Hepatocyte (in vitro differentiated cells): ENCODE measurements around the gene PPP2R2B. TPM values are rescaled to one million over a fixed set of nuclear protein-coding genes. Genes with fewer than 3 reads are reported as not detected.

Source experiments
- DNase-seq: peaks from one replicate; pipeline ENCODE4 v3.0.0-alpha.2; 2016; ENCODE audit warnings: low spot score
- H2AFZ ChIP-seq: fragments of 200-600 bp; sonication (generic); 2 replicates; pipeline ENCODE4 v1.6.0; 2016; ENCODE audit warnings: antibody characterized with exemption, mild to moderate bottlenecking
- H3K27ac ChIP-seq: fragments of 200-600 bp; sonication (generic); 2 replicates; pipeline ENCODE4 v1.5.1; 2016; ENCODE audit warnings: mild to moderate bottlenecking
- H3K27me3 ChIP-seq: fragments of 200-600 bp; sonication (generic); 2 replicates; pipeline ENCODE4 v1.6.1; 2016
- H3K36me3 ChIP-seq: fragments of 200-600 bp; sonication (generic); replicated peaks from 2 replicates; pipeline ENCODE4 v1.5.1; 2016; ENCODE audit warnings: low read depth; ENCODE audit not compliant: insufficient read depth
- H3K4me1 ChIP-seq: fragments of 200-600 bp; sonication (generic); 2 replicates; pipeline ENCODE4 v1.5.1; 2016; ENCODE audit warnings: mild to moderate bottlenecking, moderate library complexity; ENCODE audit not compliant: insufficient read depth
- H3K4me2 ChIP-seq: fragments of 200-600 bp; sonication (generic); 2 replicates; pipeline ENCODE4 v1.6.0; 2016
- H3K4me3 ChIP-seq: fragments of 200-600 bp; sonication (generic); 2 replicates; pipeline ENCODE4 v1.5.1; 2016; ENCODE audit warnings: mild to moderate bottlenecking
- H3K79me2 ChIP-seq: fragments of 200-600 bp; sonication (generic); 2 replicates; pipeline ENCODE4 v1.6.0; 2017; ENCODE audit warnings: mild to moderate bottlenecking
- H3K9me2 ChIP-seq: fragments of 200-600 bp; sonication (generic); replicated peaks from 2 replicates; pipeline ENCODE4 v1.6.0; 2017; ENCODE audit warnings: mild to moderate bottlenecking; ENCODE audit not compliant: insufficient read depth
- H3K9me3 ChIP-seq: fragments of 200-600 bp; sonication (generic); 2 replicates; pipeline ENCODE4 v1.5.1; 2016; ENCODE audit warnings: low read depth, mild to moderate bottlenecking
- H4K20me1 ChIP-seq: fragments of 200-600 bp; sonication (generic); 2 replicates; pipeline ENCODE4 v1.6.0; 2016; ENCODE audit warnings: mild to moderate bottlenecking; ENCODE audit not compliant: insufficient read depth, poor library complexity, severe bottlenecking
- EZH2 ChIP-seq: fragments of 200-600 bp; sonication (generic); IDR thresholded peaks from 2 replicates; pipeline ENCODE4 v1.6.1; 2016; ENCODE audit warnings: antibody characterized with exemption, mild to moderate bottlenecking, borderline replicate concordance
- EZH2phosphoT487 ChIP-seq: fragments of 200-600 bp; sonication (generic); IDR thresholded peaks from one replicate; pipeline ENCODE4 v1.6.1; 2018; ENCODE audit warnings: antibody characterized with exemption, mild to moderate bottlenecking, low read depth, moderate library complexity; ENCODE audit not compliant: unreplicated experiment, severe bottlenecking
- WGBS: methylation state at CpG from one replicate; pipeline ENCODE4 v1.1.6; 2016; ENCODE audit warnings: low lambda C conversion rate; ENCODE audit errors: missing lambda C conversion rate; 5-methylcytosine and 5-hydroxymethylcytosine counted together
- polyA plus RNA-seq: library from polyadenylated mRNA; unstranded; fragments of >200 nt; fragmentation: Nextera tagmentation; extraction: Ambion mirVana; gene quantifications from 2 replicates; pipeline ENCODE4 v1.2.1, GENCODE V29; 2016
- total RNA-seq: library from RNA; depleted of rRNA; stranded (reverse); fragments of >200 nt; gene quantifications from 2 replicates; pipeline ENCODE4 v1.2.3, GENCODE V29; 2014
- TF ChIP-seq, protein P1 (sequence below): fragments of 200-600 bp; sonication (generic); IDR thresholded peaks from 2 replicates; pipeline ENCODE4 v1.5.1; 2016; ENCODE audit warnings: antibody characterized with exemption, mild to moderate bottlenecking; ENCODE audit not compliant: poor library complexity

Gene PPP2R2B
- total and polyA plus RNA-seq, 2 experiments from 2014 or later, result 2.3 to 3.2 TPM

GRCh38 chr5:146588331-146589027 is 290.1 kb downstream of the PPP2R2B start:
- no peak for TF ChIP-seq EZH2
- TF ChIP-seq, protein P1, sequence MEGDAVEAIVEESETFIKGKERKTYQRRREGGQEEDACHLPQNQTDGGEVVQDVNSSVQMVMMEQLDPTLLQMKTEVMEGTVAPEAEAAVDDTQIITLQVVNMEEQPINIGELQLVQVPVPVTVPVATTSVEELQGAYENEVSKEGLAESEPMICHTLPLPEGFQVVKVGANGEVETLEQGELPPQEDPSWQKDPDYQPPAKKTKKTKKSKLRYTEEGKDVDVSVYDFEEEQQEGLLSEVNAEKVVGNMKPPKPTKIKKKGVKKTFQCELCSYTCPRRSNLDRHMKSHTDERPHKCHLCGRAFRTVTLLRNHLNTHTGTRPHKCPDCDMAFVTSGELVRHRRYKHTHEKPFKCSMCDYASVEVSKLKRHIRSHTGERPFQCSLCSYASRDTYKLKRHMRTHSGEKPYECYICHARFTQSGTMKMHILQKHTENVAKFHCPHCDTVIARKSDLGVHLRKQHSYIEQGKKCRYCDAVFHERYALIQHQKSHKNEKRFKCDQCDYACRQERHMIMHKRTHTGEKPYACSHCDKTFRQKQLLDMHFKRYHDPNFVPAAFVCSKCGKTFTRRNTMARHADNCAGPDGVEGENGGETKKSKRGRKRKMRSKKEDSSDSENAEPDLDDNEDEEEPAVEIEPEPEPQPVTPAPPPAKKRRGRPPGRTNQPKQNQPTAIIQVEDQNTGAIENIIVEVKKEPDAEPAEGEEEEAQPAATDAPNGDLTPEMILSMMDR, result no peak
- TF ChIP-seq EZH2phosphoT487, result no peak
- Histone ChIP-seq H3K27me3 (no peaks in the 10 kb centered on the region), H3K4me3 (no peak overlapping the region), H3K4me2 (no peak overlapping the region), H3K9me3 (no peaks in the 10 kb centered on the region), H3K27ac (no peak overlapping the region), H3K79me2 (no peaks in the 10 kb centered on the region), H4K20me1 (no peaks in the 10 kb centered on the region), H3K9me2 (no peaks in the 10 kb centered on the region), H3K4me1 (no peaks in the 10 kb centered on the region), H2AFZ (no peak overlapping the region), H3K36me3 (no peaks in the 10 kb centered on the region)
- peak; percentile 16 for DNase-seq
- 89% methylated on average over 2 of the region's 2 CpGs for WGBS

DNA sequence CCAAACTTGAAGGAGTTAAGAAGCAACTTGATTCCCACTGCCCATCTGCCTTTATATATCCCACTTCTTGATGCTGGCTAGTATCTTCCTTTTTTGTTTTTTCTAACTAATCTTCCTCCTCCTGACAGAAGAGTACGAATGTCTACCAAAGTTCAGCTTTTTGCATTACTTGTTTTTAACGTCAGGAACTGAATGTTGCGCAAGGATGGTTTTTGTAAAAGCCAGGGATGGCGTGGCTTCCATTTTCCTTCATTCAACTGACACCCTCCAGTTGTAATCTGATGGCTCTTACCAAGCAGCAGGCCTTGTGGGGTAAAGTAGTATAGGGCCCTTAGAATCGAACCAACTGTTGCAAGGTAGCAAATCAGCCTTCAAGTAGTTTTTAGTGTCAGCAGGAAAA is 291.8 kb downstream of the PPP2R2B start:
- H3K9me3 ChIP-seq, result no peaks in the 10 kb centered on the region
- no peak overlapping the region for H3K4me3 ChIP-seq
- no peaks in the 10 kb centered on the region for H3K4me1 ChIP-seq
- H3K9me2 ChIP-seq, result no peaks in the 10 kb centered on the region
- H4K20me1 ChIP-seq, result no peaks in the 10 kb centered on the region
- no peaks in the 10 kb centered on the region for H3K79me2 ChIP-seq
- 85% methylated on average over 5 of the region's 5 CpGs for WGBS
- DNase-seq, result no peak
- no peak for TF ChIP-seq EZH2phosphoT487
- no peak for TF ChIP-seq EZH2
- TF ChIP-seq, protein P1, result no peak
- H3K27me3 ChIP-seq, result no peaks in the 10 kb centered on the region
- H3K36me3 ChIP-seq, result no peaks in the 10 kb centered on the region
- H2AFZ ChIP-seq, result no peak overlapping the region
- no peak overlapping the region for H3K27ac ChIP-seq
- no peak overlapping the region for H3K4me2 ChIP-seq

GRCh38 chr5:146584750-146585149 is 293.8 kb downstream of the PPP2R2B start:
- H2AFZ ChIP-seq, result no peak overlapping the region
- H3K9me2 ChIP-seq, result no peaks in the 10 kb centered on the region
- H3K4me1 ChIP-seq, result no peaks in the 10 kb centered on the region
- DNase-seq, result no peak
- no peaks in the 10 kb centered on the region for H3K27me3 ChIP-seq
- no peaks in the 10 kb centered on the region for H3K79me2 ChIP-seq
- TF ChIP-seq EZH2phosphoT487, result no peak
- no peak for TF ChIP-seq EZH2
- TF ChIP-seq, protein P1, result no peak
- H3K27ac ChIP-seq, result no peak overlapping the region
- H3K4me3 ChIP-seq, result no peak overlapping the region
- no peaks in the 10 kb centered on the region for H3K36me3 ChIP-seq
- no peaks in the 10 kb centered on the region for H3K9me3 ChIP-seq
- WGBS, result 93% methylated on average over 2 of the region's 2 CpGs
- no peaks in the 10 kb centered on the region for H4K20me1 ChIP-seq
- H3K4me2 ChIP-seq, result no peak overlapping the region
